ENCODE data around the gene SLC24A4.

The SLC24A4 gene

GRCh38 chr14:92513966-92514843, 191.2 kb downstream of the SLC24A4 start:
- peaks cover 30% of the 10 kb centered on the region for H3K4me1 ChIP-seq (ENCODE audit: control insufficient read depth, insufficient read depth, low read length, unreplicated experiment)
- peak overlapping the region; percentile 64 for H2AFZ ChIP-seq (ENCODE audit: low read length, unreplicated experiment)
- H3K27me3 ChIP-seq (ENCODE audit: insufficient read depth, low read length): no peaks in the 10 kb centered on the region
- peak overlapping the region; percentile 97 for H3K4me3 ChIP-seq (ENCODE audit: low read depth, low read length)
- H3K79me2 ChIP-seq (ENCODE audit: control insufficient read depth, insufficient read depth, low read length, unreplicated experiment): peaks cover 26% of the 10 kb centered on the region
- H3K27ac ChIP-seq (ENCODE audit: low read depth, low read length): peak overlapping the region; percentile 34; the same call in 1 of the 2 replicates
- no peaks in the 10 kb centered on the region for H3K36me3 ChIP-seq (ENCODE audit: insufficient read depth, low read length)

GRCh38 chr14:92514844-92515514, 192.0 kb downstream of the SLC24A4 start:
- Histone ChIP-seq H3K4me3 (ENCODE audit: low read depth, low read length) (peak overlapping the region; percentile 97), H3K4me1 (ENCODE audit: control insufficient read depth, insufficient read depth, low read length, unreplicated experiment) (peaks cover 30% of the 10 kb centered on the region), H2AFZ (ENCODE audit: low read length, unreplicated experiment) (no peak overlapping the region), H3K36me3 (ENCODE audit: insufficient read depth, low read length) (no peaks in the 10 kb centered on the region), H3K79me2 (ENCODE audit: control insufficient read depth, insufficient read depth, low read length, unreplicated experiment) (peaks cover 27% of the 10 kb centered on the region), H3K27ac (ENCODE audit: low read depth, low read length) (no peak overlapping the region), H3K27me3 (ENCODE audit: insufficient read depth, low read length) (no peaks in the 10 kb centered on the region)

- no peak overlapping the region for H3K4me3 ChIP-seq (ENCODE audit: low read depth, low read length)
- H3K4me1 ChIP-seq (ENCODE audit: control insufficient read depth, insufficient read depth, low read length, unreplicated experiment): peaks cover 29% of the 10 kb centered on the region
Observed at GRCh38 chr14:92515546-92516343, 192.8 kb downstream of the SLC24A4 start.

DNA sequence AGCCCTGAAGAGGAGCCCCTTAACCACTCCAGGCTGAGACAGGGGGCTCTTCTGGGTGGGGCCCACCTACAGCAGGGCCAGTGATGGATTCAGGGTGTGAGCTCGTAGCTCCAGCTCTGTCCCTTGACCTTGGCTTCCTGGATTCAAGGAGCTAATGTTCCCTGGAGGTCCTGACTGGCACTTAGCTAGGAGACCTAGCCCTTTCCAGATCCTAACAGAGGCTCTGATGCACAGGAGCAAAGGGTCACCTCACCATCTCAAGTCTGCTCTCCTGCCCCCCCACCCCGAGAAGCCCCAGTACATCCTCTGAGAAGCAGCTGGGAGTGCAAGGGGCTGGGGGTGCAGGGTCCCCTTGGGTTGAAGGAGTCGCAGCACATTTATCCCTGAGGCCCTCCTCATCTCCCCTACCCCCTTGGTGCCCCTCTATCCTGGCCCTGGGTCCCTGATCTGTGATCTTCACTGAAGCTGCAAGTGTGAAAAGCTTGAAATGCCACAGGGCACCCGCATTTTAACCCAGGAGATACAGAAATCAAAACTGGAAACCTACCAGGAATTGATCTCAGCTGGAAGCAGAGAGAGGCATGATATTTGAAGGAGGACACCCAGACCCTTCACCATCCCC, 193.5 kb downstream of the SLC24A4 start:
- no peak overlapping the region for H2AFZ ChIP-seq (ENCODE audit: low read length, unreplicated experiment)
- peaks cover 22% of the 10 kb centered on the region for H3K4me1 ChIP-seq (ENCODE audit: control insufficient read depth, insufficient read depth, low read length, unreplicated experiment)
- H3K36me3 ChIP-seq (ENCODE audit: insufficient read depth, low read length): no peaks in the 10 kb centered on the region
- peaks cover 30% of the 10 kb centered on the region for H3K79me2 ChIP-seq (ENCODE audit: control insufficient read depth, insufficient read depth, low read length, unreplicated experiment)
- no peak overlapping the region for H3K27ac ChIP-seq (ENCODE audit: low read depth, low read length)
- H3K27me3 ChIP-seq (ENCODE audit: insufficient read depth, low read length): no peaks in the 10 kb centered on the region
- no peak overlapping the region for H3K4me3 ChIP-seq (ENCODE audit: low read depth, low read length)

More at GRCh38 chr14:92515546-92516343, 192.8 kb downstream of the SLC24A4 start:
- H3K27ac ChIP-seq (ENCODE audit: low read depth, low read length): no peak overlapping the region
- no peak overlapping the region for H2AFZ ChIP-seq (ENCODE audit: low read length, unreplicated experiment)
- H3K79me2 ChIP-seq (ENCODE audit: control insufficient read depth, insufficient read depth, low read length, unreplicated experiment): peaks cover 29% of the 10 kb centered on the region
- no peaks in the 10 kb centered on the region for H3K27me3 ChIP-seq (ENCODE audit: insufficient read depth, low read length)
- no peaks in the 10 kb centered on the region for H3K36me3 ChIP-seq (ENCODE audit: insufficient read depth, low read length)

- Histone ChIP-seq H3K36me3 (ENCODE audit: insufficient read depth, low read length) (no peaks in the 10 kb centered on the region), H3K27me3 (ENCODE audit: insufficient read depth, low read length) (no peaks in the 10 kb centered on the region), H3K79me2 (ENCODE audit: control insufficient read depth, insufficient read depth, low read length, unreplicated experiment) (peaks cover 30% of the 10 kb centered on the region), H2AFZ (ENCODE audit: low read length, unreplicated experiment) (no peak overlapping the region), H3K4me3 (ENCODE audit: low read depth, low read length) (no peak overlapping the region), H3K27ac (ENCODE audit: low read depth, low read length) (no peak overlapping the region), H3K4me1 (ENCODE audit: control insufficient read depth, insufficient read depth, low read length, unreplicated experiment) (peaks cover 17% of the 10 kb centered on the region)
Observed at GRCh38 chr14:92516966-92517506, 194.1 kb downstream of the SLC24A4 start.

DNA sequence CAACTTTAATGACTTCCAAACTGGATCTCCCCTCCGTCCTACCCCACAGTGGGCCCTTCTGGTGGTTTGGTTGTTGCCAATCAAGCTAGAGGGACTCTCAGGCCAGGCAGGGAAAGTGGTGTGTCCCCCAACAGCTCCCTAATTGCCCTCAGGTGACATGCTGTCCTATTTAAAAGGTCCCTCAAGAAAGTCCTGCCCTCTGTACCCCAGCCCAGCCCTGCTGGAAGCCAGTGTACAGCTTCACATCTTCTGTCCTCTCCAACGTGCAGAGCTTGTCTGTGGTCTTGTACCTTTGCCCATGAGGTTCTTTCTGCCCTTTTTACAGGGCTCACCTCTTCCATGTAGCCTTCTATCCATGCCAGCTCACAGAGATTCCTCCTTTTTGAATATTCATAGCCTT, 194.8 kb downstream of the SLC24A4 start:
- no peak overlapping the region for H3K27ac ChIP-seq (ENCODE audit: low read depth, low read length)
- H3K79me2 ChIP-seq (ENCODE audit: control insufficient read depth, insufficient read depth, low read length, unreplicated experiment): peaks cover 30% of the 10 kb centered on the region
- H2AFZ ChIP-seq (ENCODE audit: low read length, unreplicated experiment): no peak overlapping the region
- H3K36me3 ChIP-seq (ENCODE audit: insufficient read depth, low read length): no peaks in the 10 kb centered on the region
- H3K4me1 ChIP-seq (ENCODE audit: control insufficient read depth, insufficient read depth, low read length, unreplicated experiment): peaks cover 11% of the 10 kb centered on the region
- H3K4me3 ChIP-seq (ENCODE audit: low read depth, low read length): no peak overlapping the region
- no peaks in the 10 kb centered on the region for H3K27me3 ChIP-seq (ENCODE audit: insufficient read depth, low read length)

GRCh38 chr14:92519246-92520101, 196.5 kb downstream of the SLC24A4 start:
- Histone ChIP-seq H2AFZ (ENCODE audit: low read length, unreplicated experiment) (no peak overlapping the region), H3K27me3 (ENCODE audit: insufficient read depth, low read length) (no peaks in the 10 kb centered on the region), H3K27ac (ENCODE audit: low read depth, low read length) (no peak overlapping the region), H3K79me2 (ENCODE audit: control insufficient read depth, insufficient read depth, low read length, unreplicated experiment) (peaks cover 28% of the 10 kb centered on the region), H3K4me3 (ENCODE audit: low read depth, low read length) (no peak overlapping the region), H3K36me3 (ENCODE audit: insufficient read depth, low read length) (no peaks in the 10 kb centered on the region), H3K4me1 (ENCODE audit: control insufficient read depth, insufficient read depth, low read length, unreplicated experiment) (peaks cover 6% of the 10 kb centered on the region)

GRCh38 chr14:92520102-92521057, 197.4 kb downstream of the SLC24A4 start:
- Histone ChIP-seq H3K36me3 (ENCODE audit: insufficient read depth, low read length) (no peaks in the 10 kb centered on the region), H2AFZ (ENCODE audit: low read length, unreplicated experiment) (no peak overlapping the region), H3K27me3 (ENCODE audit: insufficient read depth, low read length) (no peaks in the 10 kb centered on the region), H3K27ac (ENCODE audit: low read depth, low read length) (no peak overlapping the region), H3K4me3 (ENCODE audit: low read depth, low read length) (no peak overlapping the region), H3K4me1 (ENCODE audit: control insufficient read depth, insufficient read depth, low read length, unreplicated experiment) (peaks cover under 1% of the 10 kb centered on the region), H3K79me2 (ENCODE audit: control insufficient read depth, insufficient read depth, low read length, unreplicated experiment) (peaks cover 23% of the 10 kb centered on the region)

- Histone ChIP-seq H3K27me3 (ENCODE audit: insufficient read depth, low read length) (no peaks in the 10 kb centered on the region), H3K27ac (ENCODE audit: low read depth, low read length) (no peak overlapping the region), H3K36me3 (ENCODE audit: insufficient read depth, low read length) (no peaks in the 10 kb centered on the region), H2AFZ (ENCODE audit: low read length, unreplicated experiment) (no peak overlapping the region), H3K4me3 (ENCODE audit: low read depth, low read length) (no peak overlapping the region), H3K4me1 (ENCODE audit: control insufficient read depth, insufficient read depth, low read length, unreplicated experiment) (no peaks in the 10 kb centered on the region), H3K79me2 (ENCODE audit: control insufficient read depth, insufficient read depth, low read length, unreplicated experiment) (peaks cover 20% of the 10 kb centered on the region)
Observed at GRCh38 chr14:92521058-92521415, 198.1 kb downstream of the SLC24A4 start.

All from ACC112 (cell line).